NCI-H2029 (cell line): Measurements from ENCODE around the gene FREY1.

Experiments used
- DNase-seq: peaks from one replicate; lab custom pipeline; 2025; lab: John Stamatoyannopoulos, UW

The FREY1 gene

DNA sequence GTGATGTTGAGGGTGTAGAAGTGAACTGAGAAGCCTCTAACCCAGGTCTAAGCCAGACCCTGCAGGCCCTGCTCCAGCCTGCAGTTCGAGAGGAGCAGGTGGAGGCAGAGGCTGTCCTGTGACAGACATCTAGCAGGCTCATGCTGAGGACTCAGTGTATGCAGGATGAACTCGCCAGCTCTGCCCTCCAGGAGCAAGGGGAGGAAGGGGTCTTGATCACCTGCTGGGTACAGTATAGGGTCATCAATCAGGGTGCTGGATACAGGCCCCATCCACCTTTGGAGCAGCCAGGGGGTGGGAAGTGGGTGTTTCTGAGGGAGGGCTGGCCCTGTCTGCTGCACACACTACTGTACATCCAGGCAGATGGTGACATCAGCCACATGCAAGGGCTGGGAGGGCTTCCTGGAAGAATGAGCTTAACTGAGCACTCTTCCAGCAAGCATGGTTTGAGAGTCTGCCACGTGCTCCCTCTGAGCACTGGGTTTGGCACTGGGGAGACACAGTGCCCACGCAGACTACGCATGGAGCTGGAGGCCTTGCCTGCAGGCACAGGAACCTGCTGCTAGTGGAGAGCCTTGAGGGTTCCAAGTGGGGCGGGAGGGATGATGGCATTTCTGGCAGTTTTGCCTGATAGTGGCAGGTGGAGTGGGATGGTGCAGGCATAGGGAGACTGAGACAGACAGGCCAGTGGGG, 12.4 kb downstream of the FREY1 start:
- DNase-seq: no peak

DNA sequence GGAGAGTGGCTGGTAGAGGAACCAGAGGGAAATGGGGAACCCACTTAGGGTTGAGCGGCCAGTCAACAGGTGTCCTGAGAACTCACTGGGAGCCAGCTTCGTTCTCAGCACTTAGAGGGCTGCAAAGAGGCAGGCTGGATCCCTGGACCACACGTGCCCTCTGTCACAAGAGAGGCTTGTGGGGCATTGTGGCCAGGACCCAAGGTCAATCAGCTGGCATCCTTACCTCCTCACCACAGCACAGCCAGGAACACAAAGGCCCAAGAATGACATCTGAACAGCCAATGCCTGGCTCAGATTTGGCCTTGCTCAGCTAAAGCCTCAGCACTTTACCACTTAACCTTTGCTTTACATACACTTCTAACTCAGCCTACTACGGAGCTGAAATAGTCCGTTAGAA, 14.2 kb downstream of the FREY1 start:
- no peak for DNase-seq

DNA sequence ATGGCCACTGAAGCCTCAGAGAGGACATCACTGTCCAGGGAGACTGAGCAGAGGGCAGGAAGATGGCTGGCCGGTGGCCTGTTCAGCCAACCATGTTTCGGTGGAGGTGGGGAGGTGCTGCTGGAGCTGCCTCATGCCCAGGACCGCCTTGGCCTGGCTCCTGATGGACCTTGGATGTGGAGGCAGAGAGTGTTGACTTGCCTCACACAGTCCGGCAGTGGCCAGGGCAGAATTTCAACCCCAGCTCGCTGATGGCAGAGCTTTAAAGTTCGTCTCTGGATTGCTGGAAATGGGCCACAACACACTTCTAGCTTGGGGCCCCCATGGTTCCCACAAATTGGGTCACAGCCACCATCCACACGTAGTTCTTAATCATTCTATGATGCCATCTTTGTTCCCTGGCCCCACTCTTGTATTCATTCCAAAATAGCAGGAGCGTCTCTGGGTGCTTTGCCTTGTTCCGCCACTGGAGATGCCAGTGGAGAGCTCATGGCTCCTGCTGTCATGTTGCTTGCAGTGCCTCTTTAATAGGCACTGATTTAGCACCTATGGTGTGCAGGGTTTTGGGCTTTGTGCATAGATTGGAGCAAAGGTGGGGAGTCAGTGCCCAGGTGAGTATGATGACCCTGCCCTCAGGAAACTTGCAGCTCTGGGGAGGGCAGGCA, 16.1 kb downstream of the FREY1 start:
- no peak for DNase-seq

DNA sequence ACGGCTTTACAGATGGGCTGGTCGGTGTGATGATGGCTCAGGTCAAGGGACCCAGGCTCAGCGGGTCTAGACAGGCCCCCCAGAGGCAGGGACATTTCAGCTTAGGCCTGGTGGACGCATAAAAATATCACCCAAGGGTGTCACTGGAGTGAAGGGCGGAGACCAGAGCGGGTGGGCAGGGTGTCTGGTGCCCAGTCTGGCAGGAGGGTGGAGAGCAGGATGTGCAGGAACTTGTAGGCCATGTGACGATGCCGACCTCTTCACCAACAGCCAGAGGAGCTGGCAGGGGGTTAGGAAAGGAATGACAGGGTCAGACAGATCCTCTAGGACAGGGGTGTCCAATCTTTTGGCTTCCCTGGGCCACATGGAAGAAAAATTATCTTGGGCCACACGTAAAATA, 17.1 kb downstream of the FREY1 start:
- no peak for DNase-seq

GRCh38 chr11:45889555-45889954, 17.5 kb downstream of the FREY1 start:
- DNase-seq: no peak

GRCh38 chr11:45887587-45887986, 19.5 kb downstream of the FREY1 start:
- no peak for DNase-seq

- DNase-seq: no peak
These were observed 20.1 kb downstream of the FREY1 start for GRCh38 chr11:45886816-45887520.

DNA sequence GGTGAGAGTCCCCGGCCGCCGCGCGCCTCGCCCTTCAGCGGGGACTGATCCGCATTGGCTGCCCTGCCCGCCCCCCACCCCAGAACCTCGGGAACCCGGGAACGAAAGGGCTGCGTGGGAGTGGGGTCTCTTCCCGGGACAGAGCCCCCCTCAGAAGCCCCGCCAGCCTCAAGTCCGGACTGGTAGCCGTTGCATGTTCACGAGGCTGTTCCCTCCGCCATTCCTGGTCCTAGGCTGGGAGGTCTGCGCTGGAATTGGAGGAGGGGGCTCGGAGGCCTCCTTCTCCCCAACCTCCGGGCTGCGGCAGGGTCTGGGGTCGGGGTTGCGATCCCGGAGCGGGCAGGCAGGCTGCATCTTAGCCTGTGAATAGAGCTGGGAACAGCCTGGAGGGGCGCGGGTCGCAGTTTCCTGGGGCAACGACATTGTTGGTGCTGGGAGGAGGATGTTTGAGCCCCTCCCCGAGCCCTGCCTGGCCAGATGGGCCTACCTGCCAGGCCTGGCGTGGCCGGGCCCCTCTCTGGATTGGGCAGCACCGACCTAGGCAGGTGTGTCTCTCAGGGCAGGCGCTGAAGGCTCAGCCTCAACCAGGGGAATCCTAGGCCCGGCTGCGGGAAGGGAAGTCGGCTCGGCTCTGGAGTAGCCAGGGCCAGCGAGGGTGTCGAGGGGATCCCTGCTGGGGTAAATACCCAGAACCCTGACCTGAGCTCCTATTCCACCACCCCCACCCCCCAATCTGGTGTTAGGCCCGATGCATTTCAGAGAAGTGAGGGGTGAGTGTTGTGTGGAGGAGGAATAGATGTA, 20.9 kb downstream of the FREY1 start:
- no peak for DNase-seq

DNA sequence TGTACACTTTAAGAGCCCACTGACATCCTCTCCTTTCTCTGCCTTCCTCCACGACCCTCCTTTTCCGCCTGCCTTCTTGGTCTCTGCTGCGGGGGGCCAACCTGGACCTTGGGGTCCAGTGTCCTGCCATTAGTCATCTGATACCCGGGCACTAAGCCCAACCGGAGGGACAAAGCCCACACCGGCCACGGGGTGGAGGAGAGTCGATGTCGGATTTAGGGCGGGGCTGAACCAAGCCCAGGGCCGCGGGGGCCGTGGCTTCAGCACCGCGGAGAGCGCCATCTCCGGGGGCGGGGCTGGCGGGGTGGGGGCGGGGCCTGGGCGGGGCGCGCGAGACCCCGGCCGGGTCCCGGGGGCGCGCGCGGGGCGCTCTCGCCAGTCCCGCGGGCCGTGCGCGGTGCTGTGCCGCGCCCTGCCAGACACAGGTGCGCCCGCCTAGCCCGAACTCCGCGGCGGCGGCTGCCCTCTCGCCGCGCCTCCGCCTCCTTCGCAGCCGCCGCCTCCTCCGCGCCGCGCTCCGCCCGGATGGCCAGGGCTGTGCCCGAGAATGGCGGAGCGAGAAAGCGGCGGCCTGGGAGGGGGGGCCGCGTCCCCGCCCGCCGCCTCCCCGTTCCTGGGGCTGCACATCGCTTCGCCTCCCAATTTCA, 21.7 kb downstream of the FREY1 start, which contains the start of gene MAPK8IP1:
Gene MAPK8IP1, plus strand, starts transcription at position 378 of the 647 bp plus-strand sequence. Its CDS starts 170 bp downstream, at position 548.
- peak; percentile 52 for DNase-seq

DNA sequence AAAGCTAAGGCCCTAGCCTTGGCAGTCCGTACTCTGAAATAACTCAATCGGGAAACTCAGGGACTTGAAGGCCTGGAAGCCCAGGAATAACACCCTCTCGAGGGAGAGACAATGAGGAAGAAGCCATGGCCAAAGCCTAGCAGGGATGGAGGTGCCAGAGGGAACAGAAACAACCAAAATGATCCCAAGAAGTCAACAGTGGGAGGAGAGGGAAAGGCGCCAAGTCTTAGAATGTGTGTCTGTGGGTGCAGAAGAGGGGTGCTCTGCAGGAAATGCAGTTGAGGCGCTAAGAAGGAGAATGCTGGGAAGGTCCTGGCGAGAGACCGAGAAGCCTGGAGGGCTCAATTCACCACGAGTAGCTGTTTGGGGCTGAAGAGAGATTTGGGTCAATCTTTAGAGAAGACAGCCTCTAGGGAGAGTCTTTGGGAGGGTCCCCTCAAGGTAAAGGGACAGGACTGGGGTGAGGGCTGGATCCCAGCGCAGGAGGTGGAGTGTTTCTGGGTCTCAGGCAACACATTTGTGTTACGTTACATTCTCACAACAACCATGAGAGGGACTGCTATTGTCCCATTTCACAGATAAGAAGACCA, 22.4 kb downstream of the FREY1 start:
- no peak for DNase-seq

DNA sequence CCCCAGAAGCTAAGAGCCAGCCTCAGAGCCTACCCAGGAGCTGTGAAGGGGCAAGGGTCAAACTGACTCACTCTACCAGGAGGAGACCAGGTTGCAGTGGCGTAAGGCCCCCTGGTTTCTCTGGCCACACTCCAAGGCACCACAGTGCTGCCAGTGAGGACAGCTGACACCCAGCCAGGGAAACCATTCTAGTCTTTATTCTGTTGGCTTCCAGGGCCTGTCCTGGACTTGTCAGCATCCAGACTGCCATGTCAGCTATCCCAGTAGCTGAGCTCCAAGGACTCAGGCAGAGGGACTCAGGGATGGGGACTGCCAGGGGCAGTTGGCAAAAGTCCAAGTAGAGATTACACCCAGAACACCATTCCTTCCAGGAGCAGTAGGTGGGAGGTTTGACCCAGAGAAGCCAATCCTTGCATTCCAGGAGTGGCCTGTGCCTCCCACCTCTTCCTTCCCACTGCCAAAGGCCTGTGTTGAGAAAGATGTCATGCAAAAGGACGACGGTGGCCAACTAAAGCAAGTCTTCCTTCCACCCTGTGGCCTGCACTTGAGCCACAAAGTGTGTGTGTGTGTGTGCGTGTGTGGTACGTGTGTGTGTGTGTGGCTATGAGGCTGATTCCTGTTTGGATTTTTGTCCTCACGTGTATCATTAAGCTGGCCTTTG, 25.2 kb downstream of the FREY1 start:
- no peak for DNase-seq

- DNase-seq: no peak
These were observed 26.1 kb downstream of the FREY1 start for GRCh38 chr11:45880772-45881570.

- no peak for DNase-seq
These were observed 27.0 kb downstream of the FREY1 start for GRCh38 chr11:45879803-45880686.

DNA sequence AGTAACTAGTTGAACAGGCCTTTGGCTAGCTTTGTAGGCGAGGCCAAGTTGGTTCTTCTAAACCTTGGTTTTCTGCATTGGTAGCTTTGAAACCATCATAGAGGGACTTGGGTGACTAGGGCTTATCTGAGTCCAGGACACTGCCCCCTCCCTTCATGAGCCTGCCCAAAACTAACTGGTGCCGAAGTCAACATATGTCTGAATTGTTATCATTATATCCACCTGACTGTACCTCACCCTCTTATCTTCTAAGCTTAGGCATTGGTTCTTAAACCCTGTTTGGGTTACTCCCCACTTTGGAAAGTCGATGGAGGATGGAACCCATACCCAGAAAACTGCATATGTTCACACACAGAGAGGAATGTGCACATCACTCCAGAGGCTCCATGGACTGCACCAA, 29.2 kb downstream of the FREY1 start:
- no peak for DNase-seq

DNA sequence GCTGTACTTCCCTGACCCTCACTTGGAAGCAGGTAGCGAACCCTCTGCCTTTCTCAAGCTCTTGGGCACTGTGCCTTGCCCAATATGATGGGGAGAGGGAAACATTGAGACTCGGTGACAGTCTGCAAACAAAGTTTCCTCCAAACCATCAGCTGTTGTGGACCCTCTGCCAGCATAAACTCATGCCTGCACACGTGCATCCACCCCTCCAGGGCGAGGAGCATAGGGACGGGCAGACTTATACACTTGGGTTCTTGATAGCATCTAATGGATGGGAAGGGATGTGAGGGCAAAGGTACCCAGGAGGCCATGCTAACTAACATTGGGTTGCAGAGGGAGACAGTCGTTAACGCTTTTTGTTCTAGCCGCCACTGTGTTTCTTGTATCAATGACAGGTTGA, 29.9 kb downstream of the FREY1 start:
- DNase-seq: no peak

GRCh38 chr11:45876401-45876800, 30.7 kb downstream of the FREY1 start:
- no peak for DNase-seq

DNA sequence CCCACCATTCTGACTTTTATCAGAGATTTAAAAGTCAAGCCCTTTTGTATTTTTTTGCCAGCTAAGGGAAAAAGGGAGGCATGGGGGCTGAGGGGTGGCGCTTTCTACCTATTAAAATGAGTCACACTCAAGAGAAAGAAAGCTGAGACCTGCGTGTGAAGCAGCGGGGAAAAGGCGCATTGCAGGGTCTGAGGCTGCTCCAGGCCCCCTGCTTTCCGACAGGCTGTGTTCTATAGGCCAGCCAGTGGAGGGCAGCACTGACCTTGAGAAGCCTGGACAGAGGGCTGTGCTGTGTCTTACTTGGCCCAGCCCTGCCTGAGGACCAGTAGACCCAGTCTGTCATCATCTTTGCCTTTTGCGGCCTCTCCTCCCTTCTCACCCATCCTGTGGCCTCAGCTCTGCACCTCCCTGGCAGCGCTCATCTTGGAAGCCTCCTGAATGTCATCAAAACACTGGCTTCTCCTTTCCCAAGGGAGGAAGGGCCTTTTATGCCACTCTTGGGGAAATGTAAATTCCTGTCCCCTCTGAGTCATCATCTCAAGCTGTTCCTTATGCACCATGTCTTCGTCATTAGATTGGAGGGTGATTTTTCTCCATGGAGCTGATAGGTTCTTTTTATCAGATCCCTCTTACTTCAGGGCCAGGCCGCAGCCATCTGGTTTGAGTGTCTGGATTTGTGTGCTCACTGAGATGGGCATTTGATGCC, 34.3 kb downstream of the FREY1 start:
- peak; percentile 45 for DNase-seq

DNA sequence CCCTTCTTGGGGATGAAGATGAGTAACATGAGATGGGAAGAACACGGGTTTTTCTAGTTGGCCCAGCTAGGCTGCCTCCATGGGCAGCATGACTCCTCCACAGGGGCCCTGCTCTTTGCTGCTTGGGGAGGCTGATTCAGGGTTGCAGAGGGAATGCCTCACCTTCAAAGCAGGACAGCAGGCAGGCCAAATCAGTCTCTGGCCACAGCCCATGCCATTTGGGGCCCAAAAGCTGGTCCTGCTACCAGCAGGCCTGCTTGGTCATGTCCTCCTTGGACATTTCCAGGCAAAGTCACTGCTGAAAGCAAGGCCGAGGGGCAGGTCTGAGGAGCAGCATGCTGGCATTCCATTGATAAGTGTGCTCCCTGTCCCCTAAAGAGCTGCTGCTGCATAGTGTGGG, 35.4 kb downstream of the FREY1 start:
- no peak for DNase-seq
